K562 (cell line): ENCODE data around the gene SNPH. TPM values are rescaled to one million over a fixed set of nuclear protein-coding genes. Genes with fewer than 3 reads are reported as not detected.

Source experiments
- ELF2 ChIP-seq: fragments of 250-450 bp; sonication (Bioruptor Pico); IDR thresholded peaks from 2 replicates; pipeline ENCODE4 v1.5.0; 2021; ENCODE audit warnings: mild to moderate bottlenecking
- FOXO4 ChIP-seq: fragments of 450-650 bp; formaldehyde crosslinking; IDR thresholded peaks from 2 replicates; pipeline ENCODE4 v1.4.0; 2020; ENCODE audit warnings: mild to moderate bottlenecking, moderate library complexity
- HSF4 ChIP-seq: fragments of 250-450 bp; sonication (Bioruptor Pico); IDR thresholded peaks from 2 replicates; pipeline ENCODE4 v2.1.2; 2022; ENCODE audit warnings: mild to moderate bottlenecking, moderate library complexity, borderline replicate concordance
- LCOR ChIP-seq: sonication (generic); formaldehyde crosslinking; IDR thresholded peaks from 2 replicates; pipeline ENCODE4 v1.8.0; 2022; ENCODE audit warnings: mild to moderate bottlenecking, missing genetic modification reagents
- MAFG ChIP-seq: fragments of 450-650 bp; conservative IDR thresholded peaks from 2 replicates; pipeline ENCODE4 v1.6.1; 2016; ENCODE audit warnings: missing genetic modification characterization, missing compliant biosample characterization
- MEF2D ChIP-seq: conservative IDR thresholded peaks from 2 replicates; pipeline ENCODE4 v1.6.1; 2016; ENCODE audit warnings: low read depth, missing genetic modification characterization, missing compliant biosample characterization
- NUFIP1 ChIP-seq: fragments of 450-650 bp; IDR thresholded peaks from 2 replicates; pipeline ENCODE4 v1.6.1; 2018; ENCODE audit not compliant: partially characterized antibody
- PCBP1 ChIP-seq: fragments of 200-400 bp; formaldehyde crosslinking; IDR thresholded peaks from 2 replicates; pipeline ENCODE4 v1.6.1; 2018; ENCODE audit warnings: mild to moderate bottlenecking, low read depth, low read length; ENCODE audit not compliant: poor library complexity, severe bottlenecking
- PCBP2 ChIP-seq: fragments of 200-400 bp; formaldehyde crosslinking; IDR thresholded peaks from 2 replicates; pipeline ENCODE4 v1.6.1; 2018; ENCODE audit warnings: low read length, low read depth, mild to moderate bottlenecking, moderate library complexity; ENCODE audit not compliant: poor library complexity, severe bottlenecking
- SLC30A9 ChIP-seq: fragments of 250-450 bp; sonication (Bioruptor Pico); IDR thresholded peaks from 2 replicates; pipeline ENCODE4 v1.8.0; 2022; ENCODE audit warnings: mild to moderate bottlenecking, moderate library complexity
- ZBED1 ChIP-seq: IDR thresholded peaks from 2 replicates; pipeline ENCODE4 v1.6.1; 2014
- ZBTB8A ChIP-seq: fragments of 450-650 bp; IDR thresholded peaks from 2 replicates; pipeline ENCODE4 v1.6.1; 2018; ENCODE audit warnings: mild to moderate bottlenecking, moderate library complexity; ENCODE audit not compliant: partially characterized antibody
- ZNF143 ChIP-seq: sonication (generic); formaldehyde crosslinking; IDR thresholded peaks from 2 replicates; pipeline ENCODE4 v1.9.0; 2022; ENCODE audit warnings: mild to moderate bottlenecking, missing genetic modification reagents
- ZNF253 ChIP-seq: fragments of 250-450 bp; sonication (Bioruptor Pico); conservative IDR thresholded peaks from 2 replicates; pipeline ENCODE4 v1.6.1; 2021; ENCODE audit warnings: mild to moderate bottlenecking
- ZNF316 ChIP-seq: fragments of 450-650 bp; IDR thresholded peaks from 2 replicates; pipeline ENCODE4 v1.6.1; 2016
- polyA plus RNA-seq, 8 experiments: library from polyadenylated mRNA; depleted of rRNA in 4 of 8; stranded (reverse) in 5 of 8; unstranded in 3 of 8; fragments of >200 nt; fragmentation: Nextera tagmentation in 2 of 8; fragmentation: Illumina TruSeq in 1 of 8; extraction: Ambion mirVana in 2 of 8; extraction: Trizol in 1 of 8; gene quantifications; 2 replicates each; pipeline versions ENCODE4 v1.2.1 to v1.2.3, GENCODE V29; 2011 to 2014; ENCODE audit warnings: inconsistent platforms in 1 of 8, missing spikeins in 1 of 8
- total RNA-seq, 7 experiments: library from RNA; depleted of rRNA in 6 of 7; stranded (reverse); fragments of >200 nt in 6 of 7; fragmentation: Illumina TruSeq in 2 of 7; extraction: Trizol in 2 of 7; gene quantifications; 2 replicates each; pipeline versions ENCODE4 v1.2.1 to v1.2.3, GENCODE V29; 2011 to 2021; ENCODE audit warnings: low replicate concordance in 1 of 7
- TF ChIP-seq, protein P1 (sequence below): fragments of 250-450 bp; sonication (Bioruptor Pico); IDR thresholded peaks from 2 replicates; pipeline ENCODE4 v1.5.0; 2021; ENCODE audit warnings: mild to moderate bottlenecking, moderate library complexity
- TF ChIP-seq, protein P2 (sequence below): fragments of 150-350 bp; IDR thresholded peaks from 2 replicates; pipeline ENCODE4 v1.6.1; 2014; ENCODE audit warnings: low read depth, mild to moderate bottlenecking, low read length, borderline replicate concordance
- TF ChIP-seq, protein P3 (sequence below): fragments of 250-450 bp; sonication (Bioruptor Pico); IDR thresholded peaks from 2 replicates; pipeline ENCODE4 v1.8.0; 2021; ENCODE audit warnings: mild to moderate bottlenecking, moderate library complexity

Gene SNPH
- total and polyA plus RNA-seq, 9 of the 15 experiments (the other 6 are each of a cell fraction or from before 2014, with no cell fraction given): 0.03 to 4.2 (median 1.4) TPM

DNA sequence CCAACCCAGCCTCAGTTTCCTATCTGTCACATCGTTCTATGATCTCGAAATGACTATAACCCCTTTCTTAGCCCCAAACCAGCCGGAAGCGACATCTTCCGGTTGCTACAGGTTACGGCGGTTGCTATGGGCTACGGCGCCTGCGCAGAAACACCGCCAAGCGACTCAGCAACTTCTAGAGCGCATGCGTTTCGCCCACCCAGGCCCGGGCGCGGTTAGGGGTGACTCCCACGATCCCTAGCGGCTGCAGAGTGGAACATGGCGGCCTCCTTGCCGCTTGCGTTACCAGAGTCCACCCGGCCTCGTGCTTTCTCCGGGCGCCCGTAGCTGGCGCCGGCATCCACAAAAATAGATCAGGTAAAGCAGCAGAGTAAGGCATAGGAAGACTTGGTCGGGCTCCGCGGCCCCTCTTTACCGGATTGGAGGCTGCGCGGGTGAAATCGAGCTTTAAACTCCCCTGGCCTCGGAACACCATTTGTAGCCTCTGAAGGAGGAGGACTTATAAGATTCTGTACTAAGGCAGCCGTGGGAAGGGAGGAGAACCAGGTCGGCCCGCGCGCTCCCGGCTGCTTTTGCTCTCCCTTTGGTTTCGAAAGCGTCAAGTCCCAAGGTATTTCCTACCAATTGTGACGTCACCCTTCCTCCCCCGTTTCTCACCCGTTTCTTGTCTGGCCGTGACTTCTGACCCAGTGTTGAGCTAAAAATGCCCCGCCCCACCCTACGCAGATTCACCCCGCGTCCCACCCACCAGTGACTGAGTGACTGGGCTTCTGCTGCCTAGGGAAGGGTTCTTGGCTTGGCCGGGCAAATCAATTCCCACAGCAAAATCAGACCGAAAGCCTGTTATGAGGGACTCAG is 59.3 kb downstream of the SNPH start (continued):
- TF ChIP-seq ELF2 (CRISPR knock-in tag): no peak
- TF ChIP-seq ZNF253: no peak
- no peak for TF ChIP-seq HSF4 (CRISPR knock-in tag)
- TF ChIP-seq MEF2D: no peak
- TF ChIP-seq, protein P1, sequence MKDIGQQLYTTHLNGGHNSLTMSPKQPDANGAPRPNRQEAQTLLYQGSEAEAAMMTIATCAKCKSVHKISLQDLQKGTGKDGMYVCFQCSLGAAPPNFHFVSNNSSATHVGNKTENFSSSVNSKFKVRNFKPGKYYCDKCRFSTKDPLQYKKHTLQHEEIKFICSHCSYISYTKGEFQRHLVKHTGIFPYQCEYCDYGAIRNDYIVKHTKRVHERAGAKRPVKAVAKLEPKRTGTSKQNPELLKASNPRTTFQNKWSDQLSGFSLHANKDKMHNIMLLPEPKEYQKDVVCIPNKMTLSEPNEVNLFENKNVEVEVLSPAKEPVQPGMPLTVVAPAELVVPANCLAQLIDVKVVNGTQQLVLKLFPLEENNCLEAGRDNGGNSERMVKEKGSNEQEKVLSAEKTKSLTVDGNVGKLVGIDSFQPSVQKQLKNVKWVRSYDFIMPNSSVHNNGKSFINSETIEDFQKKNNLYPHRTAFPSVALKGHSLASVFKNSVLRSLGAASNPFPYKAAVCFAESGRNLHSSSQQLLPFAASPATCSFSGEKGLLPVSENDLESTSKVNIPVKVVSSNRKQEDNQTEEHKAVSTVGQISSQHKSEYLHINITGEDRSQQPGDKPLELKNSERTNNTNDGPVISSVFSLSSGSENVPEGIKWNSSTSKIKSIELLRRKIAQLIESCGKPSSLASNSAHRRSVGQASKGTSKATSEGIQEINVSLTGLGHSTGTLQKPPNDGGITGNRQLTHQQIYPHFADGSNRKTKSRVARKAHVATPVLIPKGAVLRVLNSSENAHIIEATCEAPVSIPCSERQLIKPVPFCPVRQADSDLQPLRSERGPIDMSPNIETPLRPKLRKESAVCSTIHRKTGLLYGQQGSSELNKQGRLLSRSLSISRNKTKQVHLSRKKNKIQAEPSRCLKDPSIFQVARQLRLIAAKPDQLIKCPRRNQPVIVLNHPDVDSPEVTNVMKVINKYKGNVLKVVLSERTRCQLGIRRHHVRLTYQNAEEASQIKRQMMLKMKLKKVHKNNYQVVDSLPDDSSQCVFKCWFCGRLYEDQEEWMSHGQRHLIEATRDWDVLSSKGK (CRISPR knock-in tag): no peak
- no peak for TF ChIP-seq LCOR (CRISPR knock-in tag)
- TF ChIP-seq ZNF143 (CRISPR knock-in tag): peak; percentile 72
- no peak for TF ChIP-seq SLC30A9
- peak; percentile 79 for TF ChIP-seq ZNF316
- TF ChIP-seq, protein P2, sequence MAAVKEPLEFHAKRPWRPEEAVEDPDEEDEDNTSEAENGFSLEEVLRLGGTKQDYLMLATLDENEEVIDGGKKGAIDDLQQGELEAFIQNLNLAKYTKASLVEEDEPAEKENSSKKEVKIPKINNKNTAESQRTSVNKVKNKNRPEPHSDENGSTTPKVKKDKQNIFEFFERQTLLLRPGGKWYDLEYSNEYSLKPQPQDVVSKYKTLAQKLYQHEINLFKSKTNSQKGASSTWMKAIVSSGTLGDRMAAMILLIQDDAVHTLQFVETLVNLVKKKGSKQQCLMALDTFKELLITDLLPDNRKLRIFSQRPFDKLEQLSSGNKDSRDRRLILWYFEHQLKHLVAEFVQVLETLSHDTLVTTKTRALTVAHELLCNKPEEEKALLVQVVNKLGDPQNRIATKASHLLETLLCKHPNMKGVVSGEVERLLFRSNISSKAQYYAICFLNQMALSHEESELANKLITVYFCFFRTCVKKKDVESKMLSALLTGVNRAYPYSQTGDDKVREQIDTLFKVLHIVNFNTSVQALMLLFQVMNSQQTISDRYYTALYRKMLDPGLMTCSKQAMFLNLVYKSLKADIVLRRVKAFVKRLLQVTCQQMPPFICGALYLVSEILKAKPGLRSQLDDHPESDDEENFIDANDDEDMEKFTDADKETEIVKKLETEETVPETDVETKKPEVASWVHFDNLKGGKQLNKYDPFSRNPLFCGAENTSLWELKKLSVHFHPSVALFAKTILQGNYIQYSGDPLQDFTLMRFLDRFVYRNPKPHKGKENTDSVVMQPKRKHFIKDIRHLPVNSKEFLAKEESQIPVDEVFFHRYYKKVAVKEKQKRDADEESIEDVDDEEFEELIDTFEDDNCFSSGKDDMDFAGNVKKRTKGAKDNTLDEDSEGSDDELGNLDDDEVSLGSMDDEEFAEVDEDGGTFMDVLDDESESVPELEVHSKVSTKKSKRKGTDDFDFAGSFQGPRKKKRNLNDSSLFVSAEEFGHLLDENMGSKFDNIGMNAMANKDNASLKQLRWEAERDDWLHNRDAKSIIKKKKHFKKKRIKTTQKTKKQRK: no peak
- no peak for TF ChIP-seq MAFG
- TF ChIP-seq ZBED1: no peak
- TF ChIP-seq PCBP1: no peak
- no peak for TF ChIP-seq ZBTB8A
- no peak for TF ChIP-seq PCBP2
- TF ChIP-seq FOXO4 (CRISPR knock-in tag): no peak
- no peak for TF ChIP-seq NUFIP1
- TF ChIP-seq, protein P3, sequence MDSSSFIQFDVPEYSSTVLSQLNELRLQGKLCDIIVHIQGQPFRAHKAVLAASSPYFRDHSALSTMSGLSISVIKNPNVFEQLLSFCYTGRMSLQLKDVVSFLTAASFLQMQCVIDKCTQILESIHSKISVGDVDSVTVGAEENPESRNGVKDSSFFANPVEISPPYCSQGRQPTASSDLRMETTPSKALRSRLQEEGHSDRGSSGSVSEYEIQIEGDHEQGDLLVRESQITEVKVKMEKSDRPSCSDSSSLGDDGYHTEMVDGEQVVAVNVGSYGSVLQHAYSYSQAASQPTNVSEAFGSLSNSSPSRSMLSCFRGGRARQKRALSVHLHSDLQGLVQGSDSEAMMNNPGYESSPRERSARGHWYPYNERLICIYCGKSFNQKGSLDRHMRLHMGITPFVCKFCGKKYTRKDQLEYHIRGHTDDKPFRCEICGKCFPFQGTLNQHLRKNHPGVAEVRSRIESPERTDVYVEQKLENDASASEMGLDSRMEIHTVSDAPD (CRISPR knock-in tag): no peak
